Measurements from ENCODE around the gene PAPLN.

Gene PAPLN

GRCh38 chr14:73253323-73253610, 16.0 kb downstream of the PAPLN start:
- no peak for DNase-seq (ENCODE audit: extremely low read depth, low read depth)
- no peak for TF ChIP-seq CTCF (IDR thresholded peaks at IDR 0.05; ENCODE audit: low read depth, low read length, missing control alignments)
- no peak overlapping the region for H3K4me3 ChIP-seq (replicated peaks; ENCODE audit: low read depth, low read length)

GRCh38 chr14:73253721-73254120, 16.4 kb downstream of the PAPLN start:
- H3K4me3 ChIP-seq (replicated peaks; ENCODE audit: low read depth, low read length), result no peak overlapping the region
- no peak for TF ChIP-seq CTCF (IDR thresholded peaks at IDR 0.05; ENCODE audit: low read depth, low read length, missing control alignments)
- no peak for DNase-seq (ENCODE audit: extremely low read depth, low read depth)

- no peak for TF ChIP-seq CTCF (IDR thresholded peaks at IDR 0.05; ENCODE audit: low read depth, low read length, missing control alignments)
- no peak for DNase-seq (ENCODE audit: extremely low read depth, low read depth)
- H3K4me3 ChIP-seq (replicated peaks; ENCODE audit: low read depth, low read length), result no peak overlapping the region
Observed at GRCh38 chr14:73254247-73255004, 17.1 kb downstream of the PAPLN start.

- no peak overlapping the region for H3K4me3 ChIP-seq (replicated peaks; ENCODE audit: low read depth, low read length)
- no peak for TF ChIP-seq CTCF (IDR thresholded peaks at IDR 0.05; ENCODE audit: low read depth, low read length, missing control alignments)
- DNase-seq (ENCODE audit: extremely low read depth, low read depth), result no peak
Observed at GRCh38 chr14:73255005-73255400, 17.7 kb downstream of the PAPLN start.

- no peak overlapping the region for H3K4me3 ChIP-seq (replicated peaks; ENCODE audit: low read depth, low read length)
- no peak for TF ChIP-seq CTCF (IDR thresholded peaks at IDR 0.05; ENCODE audit: low read depth, low read length, missing control alignments)
- no peak for DNase-seq (ENCODE audit: extremely low read depth, low read depth)
Observed at GRCh38 chr14:73255693-73256225, 18.5 kb downstream of the PAPLN start.

- TF ChIP-seq CTCF (IDR thresholded peaks at IDR 0.05; ENCODE audit: low read depth, low read length, missing control alignments), result no peak
- no peak for DNase-seq (ENCODE audit: extremely low read depth, low read depth)
- H3K4me3 ChIP-seq (replicated peaks; ENCODE audit: low read depth, low read length), result no peak overlapping the region
Observed at GRCh38 chr14:73258076-73258475, 20.8 kb downstream of the PAPLN start.
